ENCODE measurements around the gene TMPRSS3. TPM values are rescaled to one million over a fixed set of nuclear protein-coding genes. Genes with fewer than 3 reads are reported as not detected.
A peak's percentile ranks its signal among the peaks of the same experiment; 100 is the strongest.

The TMPRSS3 gene
- total RNA-seq, 4 donors from 2014 or later = 0.34 to 1.6 (median 1.0) TPM; not detected in 1

GRCh38 chr21:42347601-42348327 is 48.1 kb downstream of the TMPRSS3 start:
- H3K36me3 ChIP-seq = no peaks in the 10 kb centered on the region
- DNase-seq (ENCODE audit: low spot score in 2 of 2) = peak in 1 of 2 donors; percentile 60
- WGBS = 86% methylated on average over 26 of the region's 30 CpGs
- TF ChIP-seq POLR2AphosphoS5 (IDR thresholded peaks at IDR 0.05) (no peak), EP300 (IDR thresholded peaks at IDR 0.05) (no peak), POLR2A (IDR thresholded peaks at IDR 0.05) (no peak)
- TF ChIP-seq, protein P1, sequence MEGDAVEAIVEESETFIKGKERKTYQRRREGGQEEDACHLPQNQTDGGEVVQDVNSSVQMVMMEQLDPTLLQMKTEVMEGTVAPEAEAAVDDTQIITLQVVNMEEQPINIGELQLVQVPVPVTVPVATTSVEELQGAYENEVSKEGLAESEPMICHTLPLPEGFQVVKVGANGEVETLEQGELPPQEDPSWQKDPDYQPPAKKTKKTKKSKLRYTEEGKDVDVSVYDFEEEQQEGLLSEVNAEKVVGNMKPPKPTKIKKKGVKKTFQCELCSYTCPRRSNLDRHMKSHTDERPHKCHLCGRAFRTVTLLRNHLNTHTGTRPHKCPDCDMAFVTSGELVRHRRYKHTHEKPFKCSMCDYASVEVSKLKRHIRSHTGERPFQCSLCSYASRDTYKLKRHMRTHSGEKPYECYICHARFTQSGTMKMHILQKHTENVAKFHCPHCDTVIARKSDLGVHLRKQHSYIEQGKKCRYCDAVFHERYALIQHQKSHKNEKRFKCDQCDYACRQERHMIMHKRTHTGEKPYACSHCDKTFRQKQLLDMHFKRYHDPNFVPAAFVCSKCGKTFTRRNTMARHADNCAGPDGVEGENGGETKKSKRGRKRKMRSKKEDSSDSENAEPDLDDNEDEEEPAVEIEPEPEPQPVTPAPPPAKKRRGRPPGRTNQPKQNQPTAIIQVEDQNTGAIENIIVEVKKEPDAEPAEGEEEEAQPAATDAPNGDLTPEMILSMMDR (IDR thresholded peaks at IDR 0.05) = no peak
- H3K27ac ChIP-seq = no peak overlapping the region
- no peaks in the 10 kb centered on the region for H3K4me1 ChIP-seq
- no peak overlapping the region for H3K4me3 ChIP-seq
- no peaks in the 10 kb centered on the region for H3K9me3 ChIP-seq
- peaks cover 20% of the 10 kb centered on the region for H3K27me3 ChIP-seq

DNA sequence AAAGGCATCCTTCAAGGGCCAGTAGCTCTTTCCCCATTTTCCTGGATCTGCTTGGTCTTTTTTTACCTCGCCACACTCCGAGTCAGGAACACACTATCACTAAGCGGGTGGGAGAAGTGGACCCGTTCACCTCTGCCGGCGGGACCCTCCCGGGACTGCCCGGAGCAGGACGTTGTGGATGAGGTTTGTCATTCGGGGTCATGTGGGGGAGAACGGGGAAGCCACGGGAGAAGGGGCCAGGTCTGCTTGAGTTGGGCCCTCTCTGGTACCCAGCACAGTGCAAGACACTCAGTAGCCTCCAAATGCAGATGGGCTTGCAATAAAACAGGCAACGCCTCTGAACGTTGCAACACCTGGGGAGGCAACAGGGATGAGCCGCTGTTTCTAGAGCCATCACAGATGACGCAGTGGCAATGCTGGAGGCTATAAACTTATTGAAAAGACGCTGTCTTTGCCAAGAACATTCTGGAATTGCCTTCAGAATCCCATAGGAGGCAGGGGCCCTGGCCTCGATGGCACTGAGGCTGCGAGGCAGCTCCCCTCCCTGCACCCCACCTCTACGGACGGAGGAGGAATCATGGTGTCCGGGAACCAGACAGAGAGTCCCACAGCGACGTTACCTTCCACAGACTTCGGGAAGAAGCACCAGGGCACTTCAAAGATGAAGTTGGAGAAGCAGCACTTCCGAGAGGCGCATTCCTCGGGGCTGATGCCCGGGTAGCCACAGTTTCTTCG is 48.8 kb downstream of the TMPRSS3 start:
- Histone ChIP-seq H3K4me3 (no peak overlapping the region), H3K9me3 (no peaks in the 10 kb centered on the region), H3K27ac (no peak overlapping the region), H3K27me3 (peaks cover 20% of the 10 kb centered on the region), H3K36me3 (no peaks in the 10 kb centered on the region), H3K4me1 (no peaks in the 10 kb centered on the region)
- no peak for DNase-seq (ENCODE audit: low spot score in 2 of 2)
- no peak for TF ChIP-seq POLR2AphosphoS5 (IDR thresholded peaks at IDR 0.05)
- no peak for TF ChIP-seq POLR2A (IDR thresholded peaks at IDR 0.05)
- 80% methylated on average over 26 of the region's 30 CpGs for WGBS

- Histone ChIP-seq H3K9me3 (no peaks in the 10 kb centered on the region), H3K4me1 (no peaks in the 10 kb centered on the region), H3K27ac (no peak overlapping the region), H3K27me3 (peaks cover 20% of the 10 kb centered on the region), H3K4me3 (no peak overlapping the region), H3K36me3 (no peaks in the 10 kb centered on the region)
- DNase-seq (ENCODE audit: low spot score in 2 of 2) = no peak
- TF ChIP-seq EP300 (IDR thresholded peaks at IDR 0.05) = no peak
- TF ChIP-seq, protein P1 (IDR thresholded peaks at IDR 0.05) = no peak
- no peak for TF ChIP-seq POLR2A (IDR thresholded peaks at IDR 0.05)
- TF ChIP-seq POLR2AphosphoS5 (IDR thresholded peaks at IDR 0.05) = no peak
- 85% methylated on average over 9 of the region's 9 CpGs for WGBS
Observed at GRCh38 chr21:42346441-42346840, 49.4 kb downstream of the TMPRSS3 start.

DNA sequence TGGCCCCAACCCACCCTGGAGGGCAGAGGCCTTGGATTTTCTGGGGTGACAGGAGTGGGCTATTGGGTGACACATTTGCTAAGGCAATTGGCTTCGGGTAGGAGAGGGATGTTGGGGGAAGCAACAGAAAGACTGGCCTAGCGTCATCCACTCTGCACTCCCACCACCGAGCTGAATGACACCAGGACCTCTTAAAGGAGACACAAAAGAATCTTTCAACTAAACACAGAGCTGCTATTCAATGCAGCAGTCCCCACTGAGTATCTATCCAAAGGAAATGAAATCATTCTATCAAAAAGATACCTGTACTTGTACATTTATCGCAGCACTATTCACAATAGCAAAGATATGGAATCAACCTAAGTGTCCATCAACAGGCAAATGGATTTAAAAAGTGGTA is 51.2 kb downstream of the TMPRSS3 start:
- H3K4me1 ChIP-seq = no peaks in the 10 kb centered on the region
- no peaks in the 10 kb centered on the region for H3K9me3 ChIP-seq
- TF ChIP-seq POLR2AphosphoS5 (IDR thresholded peaks at IDR 0.05) = no peak
- no peak for TF ChIP-seq POLR2A (IDR thresholded peaks at IDR 0.05)
- no peak for TF ChIP-seq EP300 (IDR thresholded peaks at IDR 0.05)
- TF ChIP-seq, protein P1 (IDR thresholded peaks at IDR 0.05) = no peak
- peaks cover 13% of the 10 kb centered on the region for H3K27me3 ChIP-seq
- WGBS = 78% methylated on average over 4 of the region's 4 CpGs
- H3K36me3 ChIP-seq = no peaks in the 10 kb centered on the region
- DNase-seq (ENCODE audit: low spot score in 2 of 2) = no peak
- no peak overlapping the region for H3K27ac ChIP-seq
- no peak overlapping the region for H3K4me3 ChIP-seq

GRCh38 chr21:42343963-42344510 is 51.8 kb downstream of the TMPRSS3 start:
- H3K4me3 ChIP-seq = no peak overlapping the region
- TF ChIP-seq, protein P1 (IDR thresholded peaks at IDR 0.05) = no peak
- no peak for TF ChIP-seq POLR2A (IDR thresholded peaks at IDR 0.05)
- no peak for TF ChIP-seq EP300 (IDR thresholded peaks at IDR 0.05)
- no peak for TF ChIP-seq POLR2AphosphoS5 (IDR thresholded peaks at IDR 0.05)
- no peak overlapping the region for H3K27ac ChIP-seq
- no peaks in the 10 kb centered on the region for H3K4me1 ChIP-seq
- H3K9me3 ChIP-seq = no peaks in the 10 kb centered on the region
- no peaks in the 10 kb centered on the region for H3K36me3 ChIP-seq
- 87% methylated on average over 11 of the region's 11 CpGs for WGBS
- no peak for DNase-seq (ENCODE audit: low spot score in 2 of 2)
- peaks cover 11% of the 10 kb centered on the region for H3K27me3 ChIP-seq
